22Rv1 (cell line): ENCODE data around the gene DIMT1.

Experiments
- H3K27ac ChIP-seq: fragments of 450-650 bp; 2 replicates; pipeline ENCODE4 v1.5.1; 2017
- ZFX ChIP-seq: fragments of 450-650 bp; IDR thresholded peaks from 2 replicates; pipeline ENCODE4 v1.6.1; 2017; ENCODE audit warnings: antibody characterized with exemption, borderline replicate concordance
- TF ChIP-seq, protein P1 (sequence below): fragments of 450-650 bp; IDR thresholded peaks from 2 replicates; pipeline ENCODE4 v1.5.1; 2017; ENCODE audit warnings: mild to moderate bottlenecking

DIMT1 gene

DNA sequence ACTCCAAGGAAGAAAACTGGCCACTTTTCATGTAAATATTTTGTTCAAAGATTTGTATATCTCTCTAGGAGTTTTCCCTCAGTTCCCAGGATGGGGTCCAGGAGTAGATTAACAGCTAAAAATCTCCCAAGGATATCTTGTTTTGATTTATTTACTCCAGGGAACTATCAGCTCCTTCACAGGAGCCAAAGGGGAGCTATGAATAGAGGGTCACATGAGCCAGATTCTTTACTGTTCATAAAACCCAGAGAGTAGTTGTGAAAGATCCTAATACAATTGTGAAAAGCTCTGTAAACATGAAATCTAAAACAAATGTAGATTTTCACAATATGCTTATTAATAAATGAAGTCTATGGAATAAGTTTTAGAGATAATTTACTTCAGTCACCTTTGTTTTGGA lies 16.9 kb downstream of the DIMT1 start:
- no peak for TF ChIP-seq ZFX
- TF ChIP-seq, protein P1, sequence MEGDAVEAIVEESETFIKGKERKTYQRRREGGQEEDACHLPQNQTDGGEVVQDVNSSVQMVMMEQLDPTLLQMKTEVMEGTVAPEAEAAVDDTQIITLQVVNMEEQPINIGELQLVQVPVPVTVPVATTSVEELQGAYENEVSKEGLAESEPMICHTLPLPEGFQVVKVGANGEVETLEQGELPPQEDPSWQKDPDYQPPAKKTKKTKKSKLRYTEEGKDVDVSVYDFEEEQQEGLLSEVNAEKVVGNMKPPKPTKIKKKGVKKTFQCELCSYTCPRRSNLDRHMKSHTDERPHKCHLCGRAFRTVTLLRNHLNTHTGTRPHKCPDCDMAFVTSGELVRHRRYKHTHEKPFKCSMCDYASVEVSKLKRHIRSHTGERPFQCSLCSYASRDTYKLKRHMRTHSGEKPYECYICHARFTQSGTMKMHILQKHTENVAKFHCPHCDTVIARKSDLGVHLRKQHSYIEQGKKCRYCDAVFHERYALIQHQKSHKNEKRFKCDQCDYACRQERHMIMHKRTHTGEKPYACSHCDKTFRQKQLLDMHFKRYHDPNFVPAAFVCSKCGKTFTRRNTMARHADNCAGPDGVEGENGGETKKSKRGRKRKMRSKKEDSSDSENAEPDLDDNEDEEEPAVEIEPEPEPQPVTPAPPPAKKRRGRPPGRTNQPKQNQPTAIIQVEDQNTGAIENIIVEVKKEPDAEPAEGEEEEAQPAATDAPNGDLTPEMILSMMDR = no peak
- no peak overlapping the region; the same call in 1 of the 2 replicates for H3K27ac ChIP-seq

DNA sequence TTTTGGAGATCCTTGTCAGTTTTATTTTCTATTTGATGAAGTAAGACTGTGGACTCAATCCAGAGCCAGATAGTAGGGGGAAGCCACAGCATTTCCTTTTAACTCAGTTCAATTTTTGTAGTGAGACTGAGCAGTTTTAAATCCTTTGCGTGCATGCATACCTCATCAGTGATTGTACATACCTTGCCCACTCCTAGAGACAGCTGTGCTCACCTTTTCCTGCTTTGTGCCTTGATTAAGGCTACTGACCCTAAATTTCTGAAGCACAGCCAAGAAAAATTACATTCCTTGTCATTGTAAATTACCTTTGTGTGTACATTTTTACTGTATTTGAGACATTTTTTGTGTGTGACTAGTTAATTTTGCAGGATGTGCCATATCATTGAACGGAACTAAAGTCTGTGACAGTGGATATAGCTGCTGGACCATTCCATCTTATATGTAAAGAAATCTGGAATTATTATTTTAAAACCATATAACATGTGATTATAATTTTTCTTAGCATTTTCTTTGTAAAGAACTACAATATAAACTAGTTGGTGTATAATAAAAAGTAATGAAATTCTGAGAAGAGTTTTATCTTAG lies 17.8 kb downstream of the DIMT1 start:
- H3K27ac ChIP-seq = peak overlapping the region; percentile 35

GRCh38 chr5:62385131-62385530 lies 18.6 kb downstream of the DIMT1 start:
- peak overlapping the region; percentile 35 for H3K27ac ChIP-seq
- TF ChIP-seq, protein P1 = no peak
- no peak for TF ChIP-seq ZFX

More for the DNA sequence above, 17.8 kb downstream of the DIMT1 start:
- no peak for TF ChIP-seq ZFX
- TF ChIP-seq, protein P1 = no peak

GRCh38 chr5:62376064-62376463 lies 27.6 kb downstream of the DIMT1 start:
- TF ChIP-seq, protein P1 = no peak
- no peak for TF ChIP-seq ZFX
- peak overlapping the region; percentile 42 for H3K27ac ChIP-seq

GRCh38 chr5:62375627-62376026 lies 28.1 kb downstream of the DIMT1 start:
- no peak for TF ChIP-seq ZFX
- TF ChIP-seq, protein P1 = no peak
- H3K27ac ChIP-seq = peak overlapping the region; percentile 42

- TF ChIP-seq ZFX = no peak
- TF ChIP-seq, protein P1 = no peak
- no peak overlapping the region for H3K27ac ChIP-seq
Observed at GRCh38 chr5:62374090-62374489, 29.6 kb downstream of the DIMT1 start.

DNA sequence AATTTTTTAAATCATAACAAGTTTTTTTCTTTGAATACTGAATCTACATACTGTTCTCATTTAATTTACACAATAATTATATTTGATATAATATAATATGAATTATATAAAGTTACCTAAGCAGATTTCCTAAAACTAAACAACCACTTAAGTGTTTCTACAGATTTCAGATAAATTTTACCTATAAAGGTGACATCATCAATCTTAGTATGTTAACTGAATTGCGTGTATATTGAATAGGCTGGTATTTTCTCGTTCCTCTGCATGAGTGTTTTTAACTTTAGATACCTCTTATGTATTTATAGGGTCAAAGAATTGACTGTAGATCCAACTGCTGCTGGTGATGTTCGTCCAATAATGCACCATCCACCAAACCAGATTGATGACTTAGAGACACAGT lies 30.3 kb downstream of the DIMT1 start:
- no peak overlapping the region for H3K27ac ChIP-seq
- TF ChIP-seq, protein P1 = no peak
- no peak for TF ChIP-seq ZFX
